ENCODE measurements around the gene CSGALNACT2. TPM values are rescaled to one million over a fixed set of nuclear protein-coding genes. Genes with fewer than 3 reads are reported as not detected.

The CSGALNACT2 gene
- total and polyA plus RNA-seq, 2 experiments from 2014 or later: 7.7 to 13.9 TPM

- Histone ChIP-seq H3K4me1 (ENCODE audit: insufficient read depth) (no peaks in the 10 kb centered on the region), H2AFZ (no peak overlapping the region), H3K27me3 (no peaks in the 10 kb centered on the region), H3K9me3 (ENCODE audit: low read depth) (no peaks in the 10 kb centered on the region), H3K4me3 (no peak overlapping the region), H3K79me2 (no peaks in the 10 kb centered on the region), H3K9me2 (replicated peaks; ENCODE audit: insufficient read depth) (no peaks in the 10 kb centered on the region), H3K4me2 (no peak overlapping the region), H4K20me1 (ENCODE audit: insufficient read depth, poor library complexity, severe bottlenecking) (no peaks in the 10 kb centered on the region), H3K36me3 (replicated peaks; ENCODE audit: insufficient read depth, low read depth) (no peaks in the 10 kb centered on the region), H3K27ac (no peak overlapping the region)
- 88% methylated on average over 8 of the region's 8 CpGs for WGBS (ENCODE audit: low lambda C conversion rate, missing lambda C conversion rate)
- no peak for DNase-seq (ENCODE audit: low spot score)
- TF ChIP-seq EZH2 (IDR thresholded peaks at IDR 0.05; ENCODE audit: borderline replicate concordance): no peak
- TF ChIP-seq EZH2phosphoT487 (IDR thresholded peaks at IDR 0.05; ENCODE audit: low read depth, severe bottlenecking, unreplicated experiment): no peak
- no peak for TF ChIP-seq CTCF (IDR thresholded peaks at IDR 0.05; ENCODE audit: poor library complexity)
Measured at GRCh38 chr10:43125274-43125845, 12.9 kb upstream of the CSGALNACT2 start.

GRCh38 chr10:43125881-43126731 lies 12.1 kb upstream of the CSGALNACT2 start:
- Histone ChIP-seq H3K4me3 (no peak overlapping the region), H3K4me2 (no peak overlapping the region), H3K9me2 (replicated peaks; ENCODE audit: insufficient read depth) (no peaks in the 10 kb centered on the region), H3K79me2 (no peaks in the 10 kb centered on the region), H4K20me1 (ENCODE audit: insufficient read depth, poor library complexity, severe bottlenecking) (no peaks in the 10 kb centered on the region), H3K27ac (no peak overlapping the region), H3K4me1 (ENCODE audit: insufficient read depth) (no peaks in the 10 kb centered on the region), H3K27me3 (no peaks in the 10 kb centered on the region), H2AFZ (no peak overlapping the region), H3K36me3 (replicated peaks; ENCODE audit: insufficient read depth, low read depth) (no peaks in the 10 kb centered on the region), H3K9me3 (ENCODE audit: low read depth) (no peaks in the 10 kb centered on the region)
- WGBS (ENCODE audit: low lambda C conversion rate, missing lambda C conversion rate): 89% methylated on average over 23 of the region's 23 CpGs
- DNase-seq (ENCODE audit: low spot score): no peak
- no peak for TF ChIP-seq CTCF (IDR thresholded peaks at IDR 0.05; ENCODE audit: poor library complexity)
- no peak for TF ChIP-seq EZH2phosphoT487 (IDR thresholded peaks at IDR 0.05; ENCODE audit: low read depth, severe bottlenecking, unreplicated experiment)
- TF ChIP-seq EZH2 (IDR thresholded peaks at IDR 0.05; ENCODE audit: borderline replicate concordance): no peak

GRCh38 chr10:43126759-43127424 lies 11.4 kb upstream of the CSGALNACT2 start:
- H3K4me1 ChIP-seq (ENCODE audit: insufficient read depth): peaks cover 3% of the 10 kb centered on the region
- H3K4me3 ChIP-seq: no peak overlapping the region
- WGBS (ENCODE audit: low lambda C conversion rate, missing lambda C conversion rate): 87% methylated on average over 7 of the region's 7 CpGs
- no peak for DNase-seq (ENCODE audit: low spot score)
- H3K9me3 ChIP-seq (ENCODE audit: low read depth): no peaks in the 10 kb centered on the region
- no peak overlapping the region for H3K27ac ChIP-seq
- H4K20me1 ChIP-seq (ENCODE audit: insufficient read depth, poor library complexity, severe bottlenecking): no peaks in the 10 kb centered on the region
- no peak overlapping the region for H2AFZ ChIP-seq
- H3K4me2 ChIP-seq: no peak overlapping the region
- H3K79me2 ChIP-seq: no peaks in the 10 kb centered on the region
- TF ChIP-seq EZH2phosphoT487 (IDR thresholded peaks at IDR 0.05; ENCODE audit: low read depth, severe bottlenecking, unreplicated experiment): no peak
- no peak for TF ChIP-seq CTCF (IDR thresholded peaks at IDR 0.05; ENCODE audit: poor library complexity)
- TF ChIP-seq EZH2 (IDR thresholded peaks at IDR 0.05; ENCODE audit: borderline replicate concordance): no peak
- no peaks in the 10 kb centered on the region for H3K36me3 ChIP-seq (replicated peaks; ENCODE audit: insufficient read depth, low read depth)
- no peaks in the 10 kb centered on the region for H3K9me2 ChIP-seq (replicated peaks; ENCODE audit: insufficient read depth)
- no peaks in the 10 kb centered on the region for H3K27me3 ChIP-seq
